Trophoblast cell (in vitro differentiated cells and primary cell): ENCODE measurements around the gene BPIFB2.
"Not testable (repeated sequence)": the region's sequence is repeated elsewhere in the genome, so short reads cannot be mapped to it uniquely, and the experiment has no call there.

Experiments used
- DNase-seq, 2 donors: peaks; one replicate each; pipeline ENCODE4 v3.0.0-alpha.2; 2016
- H2AFZ ChIP-seq: 2 replicates; pipeline ENCODE4 v1.6.1; 2013; ENCODE audit warnings: low read length, moderate library complexity, mild to moderate bottlenecking; ENCODE audit not compliant: insufficient read depth, poor library complexity
- H2AK5ac ChIP-seq: 2 replicates; pipeline ENCODE4 v1.6.1; 2013; ENCODE audit warnings: mild to moderate bottlenecking, low read length
- H2BK120ac ChIP-seq: 2 replicates; pipeline ENCODE4 v1.6.1; 2013; ENCODE audit warnings: low read length, mild to moderate bottlenecking, moderate library complexity; ENCODE audit not compliant: insufficient read depth, poor library complexity
- H2BK12ac ChIP-seq: 2 replicates; pipeline ENCODE4 v1.6.1; 2013; ENCODE audit warnings: mild to moderate bottlenecking, low read length, moderate library complexity
- H2BK5ac ChIP-seq: 2 replicates; pipeline ENCODE4 v1.6.1; 2013; ENCODE audit warnings: low read length, low read depth, moderate library complexity, mild to moderate bottlenecking; ENCODE audit not compliant: poor library complexity
- H3K14ac ChIP-seq: 2 replicates; pipeline ENCODE4 v1.6.1; 2013; ENCODE audit warnings: mild to moderate bottlenecking, low read length
- H3K18ac ChIP-seq: 2 replicates; pipeline ENCODE4 v1.6.1; 2013; ENCODE audit warnings: mild to moderate bottlenecking, low read length
- H3K23ac ChIP-seq: 2 replicates; pipeline ENCODE4 v1.6.1; 2013; ENCODE audit warnings: low read length
- H3K27ac ChIP-seq: 2 replicates; pipeline ENCODE4 v1.5.1; 2013; ENCODE audit warnings: low read depth, mild to moderate bottlenecking, inconsistent platforms, low read length, moderate library complexity
- H3K27me3 ChIP-seq: 2 replicates; pipeline ENCODE4 v1.6.1; 2013; ENCODE audit warnings: inconsistent platforms, mild to moderate bottlenecking, low read length, moderate library complexity; ENCODE audit not compliant: insufficient read depth
- H3K36me3 ChIP-seq, 2 experiments: 1 replicate in 1 of 2; 2 replicates in 1 of 2; pipeline ENCODE4 v1.6.1; 2013; ENCODE audit warnings: low read length in 2 of 2, mild to moderate bottlenecking in 2 of 2, moderate library complexity in 1 of 2; ENCODE audit not compliant: insufficient read depth in 2 of 2, control insufficient read depth in 1 of 2
- H3K4ac ChIP-seq: 2 replicates; pipeline ENCODE4 v1.6.1; 2013; ENCODE audit warnings: low read depth, mild to moderate bottlenecking, low read length, moderate library complexity
- H3K4me1 ChIP-seq, 2 experiments: 1 replicate in 1 of 2; 2 replicates in 1 of 2; pipeline ENCODE4 v1.6.1; 2013; ENCODE audit warnings: low read length in 2 of 2, mild to moderate bottlenecking in 2 of 2, moderate library complexity in 1 of 2; ENCODE audit not compliant: insufficient read depth in 2 of 2, control insufficient read depth in 1 of 2
- H3K4me2 ChIP-seq: 2 replicates; pipeline ENCODE4 v1.6.1; 2013; ENCODE audit warnings: inconsistent platforms, mild to moderate bottlenecking, low read length, moderate library complexity
- H3K4me3 ChIP-seq: 2 replicates; pipeline ENCODE4 v1.5.1; 2013; ENCODE audit warnings: mild to moderate bottlenecking, low read depth, low read length, inconsistent platforms
- H3K79me1 ChIP-seq: one replicate; pipeline ENCODE4 v1.6.1; 2013; ENCODE audit warnings: low read length
- H3K79me2 ChIP-seq: 2 replicates; pipeline ENCODE4 v1.6.1; 2013; ENCODE audit warnings: low read length, mild to moderate bottlenecking; ENCODE audit not compliant: control insufficient read depth, insufficient read depth, poor library complexity
- H3K9ac ChIP-seq: 2 replicates; pipeline ENCODE4 v1.6.1; 2013; ENCODE audit warnings: mild to moderate bottlenecking, low read length
- H3K9me3 ChIP-seq: 2 replicates; pipeline ENCODE4 v1.6.1; 2013; ENCODE audit warnings: low read depth, mild to moderate bottlenecking, control low read depth, inconsistent platforms, low read length; ENCODE audit not compliant: insufficient read depth
- H4K12ac ChIP-seq: 2 replicates; pipeline ENCODE4 v1.6.1; 2013; ENCODE audit warnings: low read depth, mild to moderate bottlenecking, low read length, moderate library complexity
- H4K8ac ChIP-seq: 2 replicates; pipeline ENCODE4 v1.6.1; 2013; ENCODE audit warnings: low read depth, mild to moderate bottlenecking, low read length, moderate library complexity
- H4K91ac ChIP-seq: one replicate; pipeline ENCODE4 v1.6.1; 2013; ENCODE audit warnings: low read depth, mild to moderate bottlenecking, low read length, moderate library complexity
- WGBS: extraction: QIAGEN DNeasy Blood & Tissue Kit; methylation state at CpG from one replicate; pipeline ENCODE4 v1.1.7; 2013; ENCODE audit warnings: missing lambda C conversion rate; ENCODE audit not compliant: insufficient read length, insufficient coverage; ENCODE audit errors: extremely low coverage; 5-methylcytosine and 5-hydroxymethylcytosine counted together

The BPIFB2 gene

GRCh38 chr20:32973077-32973717 is 34.3 kb upstream of the BPIFB2 start:
- Histone ChIP-seq H3K4me2 (no peak overlapping the region), H3K18ac (no peak overlapping the region), H3K27me3 (no peaks in the 10 kb centered on the region), H3K9ac (no peak overlapping the region), H3K14ac (no peak overlapping the region), H2AFZ (no peak overlapping the region), H3K79me2 (no peaks in the 10 kb centered on the region), H3K4me3 (peak overlapping the region; percentile 55), H3K36me3 (no peaks in the 10 kb centered on the region), H3K27ac (no peak overlapping the region), H3K4ac (no peak overlapping the region), H2AK5ac (no peak overlapping the region), H4K91ac (no peak overlapping the region), H2BK120ac (no peak overlapping the region), H3K9me3 (peaks cover 8% of the 10 kb centered on the region), H4K8ac (no peak overlapping the region), H3K79me1 (no peaks in the 10 kb centered on the region), H4K12ac (no peak overlapping the region), H3K23ac (no peak overlapping the region), H2BK5ac (no peak overlapping the region), H2BK12ac (no peak overlapping the region), H3K4me1 (peaks cover 3 to 14% of the 10 kb centered on the region in 2 experiments)
- WGBS = no CpG with 5 or more reads among the region's 10 CpGs
- DNase-seq = no peak

GRCh38 chr20:32974204-32975064 is 33.1 kb upstream of the BPIFB2 start:
- H3K14ac ChIP-seq, H3K9ac ChIP-seq, H3K79me2 ChIP-seq, H3K4me3 ChIP-seq, H2BK120ac ChIP-seq, H2BK12ac ChIP-seq, H2AFZ ChIP-seq, DNase-seq, H3K27me3 ChIP-seq, H3K9me3 ChIP-seq, H2BK5ac ChIP-seq, H3K27ac ChIP-seq, H4K12ac ChIP-seq, H3K79me1 ChIP-seq, H3K36me3 ChIP-seq, H4K8ac ChIP-seq, H3K4me2 ChIP-seq, H4K91ac ChIP-seq, H3K4ac ChIP-seq, H3K18ac ChIP-seq, H2AK5ac ChIP-seq: not testable (repeated sequence)
- H3K4me1 ChIP-seq = peaks cover 3 to 14% of the 10 kb centered on the region in 2 experiments
- peak overlapping the region; percentile 31 for H3K23ac ChIP-seq
- WGBS = no CpG with 5 or more reads among the region's 9 CpGs

- H3K14ac ChIP-seq, H3K27ac ChIP-seq, H4K91ac ChIP-seq, H3K79me1 ChIP-seq, H2AFZ ChIP-seq, H3K23ac ChIP-seq, DNase-seq, H3K18ac ChIP-seq, H3K9me3 ChIP-seq, H3K4ac ChIP-seq, H2BK120ac ChIP-seq, H3K36me3 ChIP-seq, H3K79me2 ChIP-seq, H3K27me3 ChIP-seq, H3K4me3 ChIP-seq, H4K8ac ChIP-seq, H2BK5ac ChIP-seq, H2AK5ac ChIP-seq, H3K9ac ChIP-seq, H4K12ac ChIP-seq, H3K4me2 ChIP-seq, H2BK12ac ChIP-seq: not testable (repeated sequence)
- H3K4me1 ChIP-seq = peaks cover 3 to 14% of the 10 kb centered on the region in 2 experiments
- WGBS = no CpG with 5 or more reads among the region's 4 CpGs
Measured at GRCh38 chr20:32975121-32975520, 32.4 kb upstream of the BPIFB2 start.

GRCh38 chr20:32975698-32976674 is 31.5 kb upstream of the BPIFB2 start:
- no peaks in the 10 kb centered on the region for H3K79me2 ChIP-seq
- no peak overlapping the region for H2BK5ac ChIP-seq
- H4K8ac ChIP-seq = no peak overlapping the region
- H3K4me3 ChIP-seq = no peak overlapping the region
- H3K23ac ChIP-seq = no peak overlapping the region
- no peaks in the 10 kb centered on the region for H3K79me1 ChIP-seq
- H4K91ac ChIP-seq = no peak overlapping the region
- no peaks in the 10 kb centered on the region for H3K27me3 ChIP-seq
- H3K18ac ChIP-seq = no peak overlapping the region
- H3K9ac ChIP-seq = no peak overlapping the region
- H3K36me3 ChIP-seq = no peaks in the 10 kb centered on the region
- no peak overlapping the region for H4K12ac ChIP-seq
- WGBS = no CpG with 5 or more reads among the region's 15 CpGs
- no peak overlapping the region for H2AK5ac ChIP-seq
- no peak overlapping the region for H2AFZ ChIP-seq
- peak; percentile 8 to 10 for DNase-seq
- H2BK12ac ChIP-seq = no peak overlapping the region
- no peak overlapping the region for H2BK120ac ChIP-seq
- H3K4me2 ChIP-seq = no peak overlapping the region
- H3K14ac ChIP-seq = no peak overlapping the region
- H3K9me3 ChIP-seq = peaks cover 8% of the 10 kb centered on the region
- no peak overlapping the region for H3K4ac ChIP-seq
- H3K27ac ChIP-seq = no peak overlapping the region
- peaks cover 3 to 14% of the 10 kb centered on the region in 2 experiments for H3K4me1 ChIP-seq
